Measurements from ENCODE around the gene DEFB114.

Gene DEFB114

DNA sequence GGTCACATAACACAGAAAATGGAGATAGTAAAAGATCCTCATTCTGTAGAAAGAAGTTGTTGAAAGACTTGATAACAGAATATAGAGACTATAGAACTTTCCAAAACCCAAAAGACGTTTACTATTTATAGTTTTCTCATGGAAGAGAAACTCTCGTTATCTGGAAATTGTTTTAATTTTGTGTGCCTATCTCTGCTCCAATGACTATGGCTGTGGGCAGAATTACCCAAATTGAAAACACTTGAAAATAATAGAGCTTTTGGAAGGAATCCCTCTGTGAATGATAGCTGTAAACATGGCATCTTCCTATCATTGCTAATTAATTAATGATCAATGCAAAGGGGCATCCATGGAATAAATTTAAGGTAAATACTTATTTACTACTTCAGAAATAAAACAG, at the start of gene DEFB114:
TSS of gene DEFB114 (minus strand) at position 101 of the 400 bp plus-strand sequence. CDS start at position 42, 59 bp downstream.
- no peak within 1 kb of the TSS for H3K27ac ChIP-seq
- TF ChIP-seq ZFX (IDR thresholded peaks at IDR 0.05; ENCODE audit: borderline replicate concordance) = no peak
- TF ChIP-seq, protein P1, sequence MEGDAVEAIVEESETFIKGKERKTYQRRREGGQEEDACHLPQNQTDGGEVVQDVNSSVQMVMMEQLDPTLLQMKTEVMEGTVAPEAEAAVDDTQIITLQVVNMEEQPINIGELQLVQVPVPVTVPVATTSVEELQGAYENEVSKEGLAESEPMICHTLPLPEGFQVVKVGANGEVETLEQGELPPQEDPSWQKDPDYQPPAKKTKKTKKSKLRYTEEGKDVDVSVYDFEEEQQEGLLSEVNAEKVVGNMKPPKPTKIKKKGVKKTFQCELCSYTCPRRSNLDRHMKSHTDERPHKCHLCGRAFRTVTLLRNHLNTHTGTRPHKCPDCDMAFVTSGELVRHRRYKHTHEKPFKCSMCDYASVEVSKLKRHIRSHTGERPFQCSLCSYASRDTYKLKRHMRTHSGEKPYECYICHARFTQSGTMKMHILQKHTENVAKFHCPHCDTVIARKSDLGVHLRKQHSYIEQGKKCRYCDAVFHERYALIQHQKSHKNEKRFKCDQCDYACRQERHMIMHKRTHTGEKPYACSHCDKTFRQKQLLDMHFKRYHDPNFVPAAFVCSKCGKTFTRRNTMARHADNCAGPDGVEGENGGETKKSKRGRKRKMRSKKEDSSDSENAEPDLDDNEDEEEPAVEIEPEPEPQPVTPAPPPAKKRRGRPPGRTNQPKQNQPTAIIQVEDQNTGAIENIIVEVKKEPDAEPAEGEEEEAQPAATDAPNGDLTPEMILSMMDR (IDR thresholded peaks at IDR 0.05) = no peak

DNA sequence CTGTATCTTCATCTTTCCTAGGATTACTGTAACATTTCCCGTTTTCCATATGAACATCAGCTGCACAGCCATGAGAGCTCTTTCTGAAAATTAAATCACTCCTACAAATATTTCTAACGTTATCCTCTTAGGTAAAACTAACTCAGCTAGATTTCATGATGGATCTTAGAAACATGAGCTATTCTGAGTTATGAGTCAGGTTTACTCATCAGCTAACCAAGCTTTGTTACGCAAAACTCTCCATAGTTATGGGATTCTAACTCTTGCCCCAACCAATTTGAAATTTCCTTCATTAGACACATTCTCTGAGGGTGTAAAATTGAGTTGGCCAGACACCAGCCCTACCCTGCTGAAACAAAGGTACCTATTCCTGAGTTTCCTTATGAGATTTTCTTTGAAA, 43.9 kb upstream of the DEFB114 start:
- TF ChIP-seq, protein P1 (IDR thresholded peaks at IDR 0.05) = no peak
- TF ChIP-seq ZFX (IDR thresholded peaks at IDR 0.05; ENCODE audit: borderline replicate concordance) = no peak
- H3K27ac ChIP-seq = no peak overlapping the region

DNA sequence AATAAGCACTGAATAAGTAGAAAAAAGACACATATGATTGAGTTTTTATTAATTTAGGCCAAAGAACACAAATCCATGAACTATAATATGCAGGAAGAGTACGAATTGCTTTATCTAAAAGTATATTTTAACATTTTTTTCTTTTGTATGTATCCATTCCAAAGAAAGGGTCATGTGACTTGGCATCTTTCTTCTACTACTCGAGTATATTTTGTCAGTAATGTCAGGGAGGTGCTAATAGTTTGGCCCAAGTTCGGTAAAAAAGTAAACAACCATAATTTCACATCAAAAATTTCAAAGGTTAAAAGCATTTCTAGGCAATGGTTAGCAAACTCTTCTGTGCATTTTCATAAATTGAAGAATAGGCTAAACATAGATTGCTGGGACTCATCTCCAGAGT, 39.2 kb upstream of the DEFB114 start:
- no peak overlapping the region for H3K27ac ChIP-seq
- TF ChIP-seq, protein P1 (IDR thresholded peaks at IDR 0.05) = no peak
- TF ChIP-seq ZFX (IDR thresholded peaks at IDR 0.05; ENCODE audit: borderline replicate concordance) = no peak

DNA sequence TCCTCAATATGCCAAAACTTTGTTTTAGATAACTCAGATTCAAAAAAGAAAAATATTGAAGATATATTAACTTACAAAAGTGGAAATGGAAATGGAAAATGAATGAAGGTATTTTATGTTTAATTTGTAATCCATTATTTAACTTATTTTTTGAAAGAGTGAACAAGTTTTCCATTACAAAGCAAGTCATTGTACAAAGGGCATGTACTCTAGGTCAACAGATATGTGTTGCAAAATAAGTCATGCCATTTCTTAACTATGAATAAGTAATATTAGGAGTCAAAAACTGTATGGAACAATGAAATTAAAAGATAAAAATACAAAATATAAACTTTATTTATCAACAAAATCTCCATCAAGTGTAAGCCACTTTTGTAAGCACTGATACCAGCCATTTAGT, 31.3 kb upstream of the DEFB114 start:
- no peak overlapping the region for H3K27ac ChIP-seq
- TF ChIP-seq, protein P1 (IDR thresholded peaks at IDR 0.05) = no peak
- no peak for TF ChIP-seq ZFX (IDR thresholded peaks at IDR 0.05; ENCODE audit: borderline replicate concordance)

DNA sequence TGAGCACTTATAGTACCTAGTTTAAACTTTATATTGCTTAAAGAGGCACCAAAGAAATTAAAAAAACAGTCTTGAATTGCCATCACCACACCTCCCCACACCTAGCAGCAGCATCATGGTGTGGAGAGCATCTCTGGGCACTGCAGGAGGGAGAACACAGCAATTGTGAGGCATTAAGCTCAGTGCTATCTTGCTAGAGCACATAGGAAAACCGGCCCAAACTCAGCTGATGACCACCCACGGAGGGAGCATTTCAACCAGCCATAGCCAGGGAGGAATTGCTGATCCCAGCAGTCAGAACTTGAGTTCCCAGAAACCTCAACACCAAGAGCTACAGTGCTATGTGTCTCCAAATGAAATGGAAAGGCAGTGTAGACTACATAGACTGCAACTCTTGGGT, 24.9 kb upstream of the DEFB114 start:
- H3K27ac ChIP-seq = no peak overlapping the region
- no peak for TF ChIP-seq ZFX (IDR thresholded peaks at IDR 0.05; ENCODE audit: borderline replicate concordance)

DNA sequence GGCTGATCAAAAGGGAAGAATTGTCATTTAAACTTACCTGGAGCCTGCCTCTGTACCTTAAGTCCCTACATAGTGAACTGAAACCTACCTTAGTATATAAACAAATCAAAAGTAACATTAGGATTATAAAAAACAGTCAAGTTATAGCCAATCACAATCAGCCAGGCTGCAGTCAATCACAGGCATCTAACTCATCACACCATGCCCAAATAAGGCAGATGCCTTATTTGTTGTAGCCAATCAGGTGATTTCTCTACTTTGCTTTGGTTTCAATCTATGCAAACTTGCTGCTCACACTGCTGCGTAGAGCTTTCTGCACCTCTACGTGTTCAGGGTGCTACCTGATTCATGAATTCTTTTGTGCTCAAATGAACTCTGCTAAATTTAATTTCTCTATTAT, 23.8 kb upstream of the DEFB114 start:
- no peak overlapping the region for H3K27ac ChIP-seq
- TF ChIP-seq, protein P1 (IDR thresholded peaks at IDR 0.05) = no peak
- no peak for TF ChIP-seq ZFX (IDR thresholded peaks at IDR 0.05; ENCODE audit: borderline replicate concordance)

- H3K27ac ChIP-seq = no peak overlapping the region
- no peak for TF ChIP-seq ZFX (IDR thresholded peaks at IDR 0.05; ENCODE audit: borderline replicate concordance)
- TF ChIP-seq, protein P1 (IDR thresholded peaks at IDR 0.05) = no peak
Measured at GRCh38 chr6:49986551-49986950, 22.6 kb upstream of the DEFB114 start.

DNA sequence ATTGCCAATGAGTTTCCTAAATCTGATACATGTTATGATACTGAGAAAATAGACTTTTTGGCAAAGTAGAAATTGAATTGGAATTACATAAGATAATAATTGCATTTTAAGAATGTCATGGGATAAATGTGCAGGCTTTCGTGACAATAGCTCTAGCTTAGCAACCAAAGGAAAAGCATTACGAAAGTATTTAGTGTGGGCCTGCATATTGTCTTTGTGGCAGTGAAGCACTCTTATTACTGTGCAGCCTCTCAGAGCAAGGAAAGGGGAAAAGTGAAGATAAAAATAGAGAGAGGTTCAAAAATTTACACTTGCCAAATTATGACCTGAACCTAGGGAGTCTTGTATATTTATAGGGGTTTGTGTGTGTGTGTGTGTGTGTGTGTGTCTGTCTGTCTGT, 18.1 kb upstream of the DEFB114 start:
- no peak for TF ChIP-seq ZFX (IDR thresholded peaks at IDR 0.05; ENCODE audit: borderline replicate concordance)
- TF ChIP-seq, protein P1 (IDR thresholded peaks at IDR 0.05) = no peak
- no peak overlapping the region for H3K27ac ChIP-seq
